OCI-LY3 (cell line): ENCODE results near the gene ANKRD34C.

Experiments
- H2AFZ ChIP-seq: fragments of 200-600, 300-600 bp; shearing (Covaris generic); 2 replicates; pipeline ENCODE4 v1.6.0; 2014; ENCODE audit warnings: antibody characterized with exemption, low read depth, low read length
- H3K27ac ChIP-seq: fragments of 200-600, 300-600 bp; sonication (generic); 2 replicates; pipeline ENCODE4 v1.5.1; 2014; ENCODE audit warnings: mild to moderate bottlenecking, low read length, moderate library complexity, mixed read lengths
- H3K27me3 ChIP-seq: fragments of 200-600, 300-600 bp; sonication (generic); 2 replicates; pipeline ENCODE4 v1.6.1; 2014; ENCODE audit warnings: low read depth, low read length, mixed read lengths
- H3K36me3 ChIP-seq: fragments of 200-600, 300-600 bp; sonication (generic); replicated peaks from 2 replicates; pipeline ENCODE3; 2014; ENCODE audit warnings: low read depth, low read length, mixed read lengths
- H3K4me1 ChIP-seq: fragments of 300-600, 200-600 bp; sonication (generic); 2 replicates; pipeline ENCODE4 v1.6.1; 2014; ENCODE audit warnings: low read length, mixed read lengths
- H3K4me2 ChIP-seq: fragments of 200-600, 300-600 bp; sonication (generic); 2 replicates; pipeline ENCODE4 v1.6.1; 2014; ENCODE audit warnings: low read length, mixed read lengths
- H3K4me3 ChIP-seq: fragments of 300-600, 200-600 bp; sonication (generic); 2 replicates; pipeline ENCODE4 v1.5.1; 2014; ENCODE audit warnings: antibody characterized with exemption, mild to moderate bottlenecking, low read length, moderate library complexity
- H3K79me2 ChIP-seq: fragments of 300-600, 200-600 bp; shearing (Covaris generic); 2 replicates; pipeline ENCODE4 v1.6.1; 2014; ENCODE audit warnings: mild to moderate bottlenecking, low read length, mixed read lengths
- H3K9ac ChIP-seq: fragments of 300-600, 200-600 bp; shearing (Covaris generic); 2 replicates; pipeline ENCODE4 v1.6.0; 2014; ENCODE audit warnings: mild to moderate bottlenecking, low read length, moderate library complexity
- H3K9me3 ChIP-seq: fragments of 200-600, 300-600 bp; shearing (Covaris generic); 2 replicates; pipeline ENCODE4 v1.6.1; 2014; ENCODE audit warnings: low read length, mixed read lengths; ENCODE audit not compliant: insufficient read depth
- H4K20me1 ChIP-seq: fragments of 200-600, 300-600 bp; sonication (generic); 2 replicates; pipeline ENCODE4 v1.6.1; 2016; ENCODE audit warnings: low read length, mixed read lengths; ENCODE audit not compliant: insufficient read depth
- CTCF ChIP-seq: fragments of 200-600, 300-600 bp; sonication (generic); IDR thresholded peaks from 2 replicates; pipeline ENCODE4 v1.5.1; 2014; ENCODE audit warnings: antibody characterized with exemption, low read length, low read depth
- EZH2phosphoT487 ChIP-seq: fragments of 200-600 bp; shearing (Covaris generic); IDR thresholded peaks from 2 replicates; pipeline ENCODE4 v1.6.1; 2018; ENCODE audit warnings: antibody characterized with exemption, mixed run types, low read depth

The ANKRD34C gene

GRCh38 chr15:79310985-79311900 lies 28.7 kb downstream of the ANKRD34C start, which contains the start of gene TMED3:
TMED3 (plus strand) TSS chr15:79311112; CDS start chr15:79311250, 138 bp downstream.
- Histone ChIP-seq H3K4me3 (peak within 1 kb of the TSS; percentile 91), H4K20me1 (peaks cover 27% of the 10 kb centered on the region), H3K36me3 (peaks cover 35% of the 10 kb centered on the region), H3K4me2 (peak within 1 kb of the TSS; percentile 81), H3K27ac (peak within 1 kb of the TSS; percentile 68), H3K9ac (peak within 1 kb of the TSS; percentile 98), H3K79me2 (peaks cover 52% of the 10 kb centered on the region), H3K27me3 (no peaks in the 10 kb centered on the region), H2AFZ (peak within 1 kb of the TSS; percentile 77), H3K9me3 (no peaks in the 10 kb centered on the region), H3K4me1 (peaks cover 47% of the 10 kb centered on the region)
- TF ChIP-seq CTCF (peak; percentile 41), EZH2phosphoT487 (no peak)

- peak overlapping the region; percentile 76 for H3K4me2 ChIP-seq
- H3K36me3 ChIP-seq = peaks cover 43% of the 10 kb centered on the region
- peaks cover 44% of the 10 kb centered on the region for H3K4me1 ChIP-seq
- H3K9me3 ChIP-seq = no peaks in the 10 kb centered on the region
- H2AFZ ChIP-seq = no peak overlapping the region
- peaks cover 34% of the 10 kb centered on the region for H4K20me1 ChIP-seq
- H3K79me2 ChIP-seq = peaks cover 60% of the 10 kb centered on the region
- H3K27ac ChIP-seq = peak overlapping the region; percentile 68
- H3K4me3 ChIP-seq = peak overlapping the region; percentile 91
- H3K27me3 ChIP-seq = no peaks in the 10 kb centered on the region
- H3K9ac ChIP-seq = peak overlapping the region; percentile 98
- TF ChIP-seq EZH2phosphoT487 = no peak
- TF ChIP-seq CTCF = no peak
Observed at GRCh38 chr15:79311901-79312553, 29.5 kb downstream of the ANKRD34C start.

- no peak overlapping the region for H3K27ac ChIP-seq
- peaks cover 81% of the 10 kb centered on the region for H3K79me2 ChIP-seq
- no peak overlapping the region for H3K9ac ChIP-seq
- no peak overlapping the region for H3K4me2 ChIP-seq
- no peak for TF ChIP-seq EZH2phosphoT487
- no peaks in the 10 kb centered on the region for H3K27me3 ChIP-seq
- H3K36me3 ChIP-seq = peaks cover 64% of the 10 kb centered on the region
- H3K9me3 ChIP-seq = no peaks in the 10 kb centered on the region
- no peak overlapping the region for H2AFZ ChIP-seq
- peaks cover 56% of the 10 kb centered on the region for H4K20me1 ChIP-seq
- peaks cover 22% of the 10 kb centered on the region for H3K4me1 ChIP-seq
- H3K4me3 ChIP-seq = no peak overlapping the region
Observed at GRCh38 chr15:79314186-79314585, 31.7 kb downstream of the ANKRD34C start.

GRCh38 chr15:79314811-79315210 lies 32.3 kb downstream of the ANKRD34C start:
- Histone ChIP-seq H4K20me1 (peaks cover 61% of the 10 kb centered on the region), H3K9me3 (no peaks in the 10 kb centered on the region), H3K4me1 (peaks cover 21% of the 10 kb centered on the region), H3K27me3 (no peaks in the 10 kb centered on the region), H3K4me2 (no peak overlapping the region), H2AFZ (no peak overlapping the region), H3K27ac (no peak overlapping the region), H3K79me2 (peaks cover 88% of the 10 kb centered on the region), H3K4me3 (no peak overlapping the region), H3K9ac (no peak overlapping the region), H3K36me3 (peaks cover 66% of the 10 kb centered on the region)
- TF ChIP-seq EZH2phosphoT487 (no peak), CTCF (no peak)
